HG02973 (cell line): ENCODE data around the gene PPP4R3A.
"Not testable (repeated sequence)": the region's sequence is repeated elsewhere in the genome, so short reads cannot be mapped to it uniquely, and the experiment has no call there.

Experiments
- ATAC-seq: cut with Tn5 transposase; IDR thresholded peaks from one replicate; pipeline ENCODE4 v1.9.1; 2021; ENCODE audit warnings: moderate library complexity; ENCODE audit not compliant: unreplicated experiment

PPP4R3A gene

GRCh38 chr14:91410771-91411536 is 99.2 kb downstream of the PPP4R3A start:
- ATAC-seq: no peak

DNA sequence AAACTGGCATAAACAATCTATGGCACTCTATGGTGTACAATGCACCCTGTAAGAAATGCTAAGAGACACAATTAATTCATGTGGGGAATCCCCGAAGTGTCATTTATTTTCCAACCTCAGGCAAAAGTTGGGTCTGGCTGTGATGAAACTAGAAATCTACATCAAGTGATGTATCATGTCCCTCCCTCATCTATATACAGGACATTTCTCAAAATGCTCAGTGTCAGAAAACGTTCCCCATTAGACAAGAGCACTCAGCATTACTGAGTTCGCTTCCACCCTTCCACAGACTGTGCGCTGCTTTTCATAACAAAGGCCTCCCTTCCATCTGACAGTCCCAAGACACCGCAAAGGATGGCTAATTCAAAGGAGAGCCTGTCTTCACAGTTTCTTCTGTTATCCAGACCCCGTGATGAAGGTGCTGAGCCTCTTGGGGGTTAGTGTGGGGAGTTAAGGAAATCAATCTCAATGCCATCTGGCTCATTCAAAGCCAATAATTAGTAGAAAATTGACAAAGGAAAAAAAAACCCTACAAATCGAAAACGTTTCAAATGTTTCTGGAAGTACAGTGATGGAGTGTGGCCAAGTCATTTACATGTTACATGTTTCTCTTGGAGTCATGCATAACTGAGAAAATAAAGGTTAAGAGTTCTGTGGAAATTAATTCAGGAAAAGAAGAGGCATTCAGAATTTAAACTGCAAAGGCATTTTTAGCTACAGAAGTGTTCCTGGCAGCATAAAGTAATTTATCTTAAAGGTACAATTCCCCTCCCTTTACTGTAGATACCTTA is 100.0 kb downstream of the PPP4R3A start:
- no peak for ATAC-seq

DNA sequence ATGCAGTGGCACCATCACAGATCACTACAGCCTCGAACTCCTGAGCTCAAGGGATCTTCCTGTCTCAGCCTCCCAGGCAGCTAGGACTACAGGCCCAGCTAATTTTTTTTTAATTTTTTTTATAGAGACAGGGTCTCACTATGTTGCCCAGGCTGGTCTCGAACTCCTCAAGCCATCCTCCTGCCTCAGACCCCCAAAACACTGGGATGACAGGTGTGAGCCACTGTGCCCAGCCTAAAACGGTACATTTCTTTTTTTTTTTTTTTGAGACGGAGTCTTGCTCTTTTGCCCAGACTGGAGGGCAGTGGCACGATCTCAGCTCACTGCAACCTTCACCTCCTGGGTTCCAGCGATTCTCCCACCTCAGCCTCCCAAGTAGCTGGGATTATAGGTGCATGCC is 100.9 kb downstream of the PPP4R3A start:
- not testable (repeated sequence) for ATAC-seq
